Stimulated activated CD4-positive, alpha-beta T cell treated with anti-CD3 and anti-CD28 coated beads, Interleukin-1b, Interleukin-23, amount 100 ng/mL, for 1 hour (primary cell): ENCODE results near the gene MAP1S.
A peak's percentile ranks its signal among the peaks of the same experiment; 100 is the strongest.

Experiments
- DNase-seq, 2 donors: peaks; one replicate each; pipeline ENCODE4 v3.0.0-alpha.2; 2020; ENCODE audit warnings: low read depth in 2 of 2

Gene MAP1S

GRCh38 chr19:17735410-17735809, 16.1 kb downstream of the MAP1S start:
- no peak for DNase-seq

GRCh38 chr19:17737690-17738153, 18.4 kb downstream of the MAP1S start:
- no peak for DNase-seq

- DNase-seq = no peak
These were observed 20.0 kb downstream of the MAP1S start for GRCh38 chr19:17739121-17739875.

GRCh38 chr19:17741456-17741855, 22.2 kb downstream of the MAP1S start:
- DNase-seq = no peak

- DNase-seq = no peak
These were observed 24.7 kb downstream of the MAP1S start for GRCh38 chr19:17743874-17744580.

- DNase-seq = peak; percentile 88
These were observed 28.2 kb downstream of the MAP1S start for GRCh38 chr19:17747205-17748098.

- no peak for DNase-seq
These were observed 29.8 kb downstream of the MAP1S start for GRCh38 chr19:17748884-17749638.

- no peak for DNase-seq
These were observed 30.6 kb downstream of the MAP1S start for GRCh38 chr19:17749912-17750317.

- DNase-seq = peak; percentile 65 to 74
These were observed 32.0 kb downstream of the MAP1S start, which contains the start of gene FCHO1 for GRCh38 chr19:17751103-17751911. Gene FCHO1, plus strand, starts transcription at chr19:17751477. Its CDS starts 3,688 bp downstream, at chr19:17755165.

GRCh38 chr19:17751912-17752273, 32.6 kb downstream of the MAP1S start:
- DNase-seq = no peak

GRCh38 chr19:17752865-17753639, 33.8 kb downstream of the MAP1S start:
- DNase-seq = no peak

GRCh38 chr19:17753976-17754375, 34.7 kb downstream of the MAP1S start:
- no peak for DNase-seq

- DNase-seq = no peak
These were observed 35.6 kb downstream of the MAP1S start for GRCh38 chr19:17754634-17755442.

GRCh38 chr19:17755443-17755890, 36.2 kb downstream of the MAP1S start:
- DNase-seq = no peak

- no peak for DNase-seq
These were observed 36.8 kb downstream of the MAP1S start for GRCh38 chr19:17755977-17756670.

GRCh38 chr19:17757125-17757524, 37.8 kb downstream of the MAP1S start:
- DNase-seq = no peak

GRCh38 chr19:17758515-17758914, 39.2 kb downstream of the MAP1S start:
- DNase-seq = no peak

- no peak for DNase-seq
These were observed 41.9 kb downstream of the MAP1S start for GRCh38 chr19:17761148-17761547.
